BLaER1 (cell line): ENCODE measurements around the gene AHI1.

ENCODE experiments used
- H3K27ac ChIP-seq: shearing (Covaris generic); formaldehyde crosslinking; 2 replicates; pipeline ENCODE4 v1.8.1; 2022
- H3K27me3 ChIP-seq: shearing (Covaris generic); formaldehyde crosslinking; 2 replicates; pipeline ENCODE4 v1.8.1; 2022
- H3K36me3 ChIP-seq: shearing (Covaris generic); formaldehyde crosslinking; 2 replicates; pipeline ENCODE4 v1.8.1; 2022
- H3K4me1 ChIP-seq: shearing (Covaris generic); formaldehyde crosslinking; 2 replicates; pipeline ENCODE4 v1.8.1; 2022
- H3K4me2 ChIP-seq: shearing (Covaris generic); formaldehyde crosslinking; 2 replicates; pipeline ENCODE4 v1.8.1; 2022
- H3K4me3 ChIP-seq: shearing (Covaris generic); formaldehyde crosslinking; 2 replicates; pipeline ENCODE4 v1.8.1; 2022
- H3K9ac ChIP-seq: shearing (Covaris generic); formaldehyde crosslinking; 2 replicates; pipeline ENCODE4 v1.8.1; 2022
- H3K9me3 ChIP-seq: shearing (Covaris generic); formaldehyde crosslinking; 2 replicates; pipeline ENCODE4 v1.8.1; 2022
- H4K20me1 ChIP-seq: shearing (Covaris generic); formaldehyde crosslinking; 2 replicates; pipeline ENCODE4 v1.8.1; 2022
- Cebpa-rat ChIP-seq: shearing (Covaris generic); IDR thresholded peaks from 2 replicates; pipeline ENCODE4 v1.8.1; 2022

AHI1 gene

GRCh38 chr6:135434095-135434494 lies 63.4 kb downstream of the AHI1 start:
- peaks cover 7% of the 10 kb centered on the region; the same call in 1 of the 2 replicates for H3K9me3 ChIP-seq
- peaks cover 2% of the 10 kb centered on the region for H3K4me1 ChIP-seq
- no peak for TF ChIP-seq Cebpa-rat
- H4K20me1 ChIP-seq: no peaks in the 10 kb centered on the region
- no peak overlapping the region for H3K9ac ChIP-seq
- no peaks in the 10 kb centered on the region for H3K27me3 ChIP-seq
- H3K4me2 ChIP-seq: no peak overlapping the region
- no peak overlapping the region for H3K27ac ChIP-seq
- H3K4me3 ChIP-seq: no peak overlapping the region
- peaks cover 22% of the 10 kb centered on the region for H3K36me3 ChIP-seq

GRCh38 chr6:135428078-135428477 lies 69.5 kb downstream of the AHI1 start:
- Histone ChIP-seq H4K20me1 (no peaks in the 10 kb centered on the region), H3K9me3 (no peaks in the 10 kb centered on the region), H3K27ac (no peak overlapping the region), H3K36me3 (no peaks in the 10 kb centered on the region), H3K27me3 (no peaks in the 10 kb centered on the region), H3K4me3 (no peak overlapping the region), H3K4me1 (peaks cover 19% of the 10 kb centered on the region), H3K4me2 (no peak overlapping the region), H3K9ac (no peak overlapping the region)
- TF ChIP-seq Cebpa-rat: no peak

- H3K9ac ChIP-seq: no peak overlapping the region
- no peak overlapping the region for H3K4me2 ChIP-seq
- H3K9me3 ChIP-seq: no peaks in the 10 kb centered on the region
- no peaks in the 10 kb centered on the region for H3K27me3 ChIP-seq
- H3K4me3 ChIP-seq: no peak overlapping the region
- no peaks in the 10 kb centered on the region for H3K36me3 ChIP-seq
- H4K20me1 ChIP-seq: no peaks in the 10 kb centered on the region
- no peak overlapping the region for H3K27ac ChIP-seq
- no peak for TF ChIP-seq Cebpa-rat
- H3K4me1 ChIP-seq: peaks cover 19% of the 10 kb centered on the region
Observed at GRCh38 chr6:135426833-135427232, 70.7 kb downstream of the AHI1 start.

- no peak overlapping the region for H3K9ac ChIP-seq
- H3K27me3 ChIP-seq: no peaks in the 10 kb centered on the region
- no peak overlapping the region for H3K27ac ChIP-seq
- H4K20me1 ChIP-seq: no peaks in the 10 kb centered on the region
- TF ChIP-seq Cebpa-rat: no peak
- no peak overlapping the region for H3K4me2 ChIP-seq
- H3K4me3 ChIP-seq: no peak overlapping the region
- H3K4me1 ChIP-seq: peaks cover 19% of the 10 kb centered on the region
- no peaks in the 10 kb centered on the region for H3K36me3 ChIP-seq
- no peaks in the 10 kb centered on the region for H3K9me3 ChIP-seq
Observed at GRCh38 chr6:135424385-135424784, 73.2 kb downstream of the AHI1 start.

GRCh38 chr6:135423649-135424128 lies 73.9 kb downstream of the AHI1 start:
- Histone ChIP-seq H3K9me3 (no peaks in the 10 kb centered on the region), H3K4me1 (peaks cover 19% of the 10 kb centered on the region), H3K4me3 (no peak overlapping the region), H4K20me1 (no peaks in the 10 kb centered on the region), H3K36me3 (no peaks in the 10 kb centered on the region), H3K9ac (no peak overlapping the region), H3K4me2 (no peak overlapping the region), H3K27ac (no peak overlapping the region), H3K27me3 (no peaks in the 10 kb centered on the region)
- no peak for TF ChIP-seq Cebpa-rat

- Histone ChIP-seq H3K27me3 (no peaks in the 10 kb centered on the region), H3K9me3 (no peaks in the 10 kb centered on the region), H3K4me3 (no peak overlapping the region), H3K36me3 (no peaks in the 10 kb centered on the region), H4K20me1 (no peaks in the 10 kb centered on the region), H3K4me1 (peaks cover 4% of the 10 kb centered on the region), H3K27ac (no peak overlapping the region), H3K4me2 (no peak overlapping the region), H3K9ac (no peak overlapping the region)
- TF ChIP-seq Cebpa-rat: no peak
Observed at GRCh38 chr6:135419162-135419561, 78.4 kb downstream of the AHI1 start.

GRCh38 chr6:135418040-135418760 lies 79.3 kb downstream of the AHI1 start:
- Histone ChIP-seq H3K9ac (no peak overlapping the region), H3K27ac (no peak overlapping the region), H3K4me1 (no peaks in the 10 kb centered on the region), H3K4me2 (no peak overlapping the region), H3K27me3 (no peaks in the 10 kb centered on the region), H3K36me3 (no peaks in the 10 kb centered on the region), H4K20me1 (no peaks in the 10 kb centered on the region), H3K4me3 (no peak overlapping the region), H3K9me3 (no peaks in the 10 kb centered on the region)
- no peak for TF ChIP-seq Cebpa-rat

- Histone ChIP-seq H3K9me3 (no peaks in the 10 kb centered on the region), H3K27me3 (no peaks in the 10 kb centered on the region), H3K4me2 (no peak overlapping the region), H4K20me1 (no peaks in the 10 kb centered on the region), H3K27ac (no peak overlapping the region), H3K4me3 (no peak overlapping the region), H3K36me3 (peaks cover 6% of the 10 kb centered on the region; the same call in 1 of the 2 replicates), H3K4me1 (no peaks in the 10 kb centered on the region), H3K9ac (no peak overlapping the region)
- no peak for TF ChIP-seq Cebpa-rat
Observed at GRCh38 chr6:135412761-135413160, 84.8 kb downstream of the AHI1 start.

GRCh38 chr6:135411849-135412248 lies 85.7 kb downstream of the AHI1 start:
- Histone ChIP-seq H3K4me1 (no peaks in the 10 kb centered on the region), H3K9me3 (no peaks in the 10 kb centered on the region), H3K27me3 (no peaks in the 10 kb centered on the region), H3K27ac (no peak overlapping the region), H3K4me3 (no peak overlapping the region), H4K20me1 (no peaks in the 10 kb centered on the region), H3K36me3 (peaks cover 6% of the 10 kb centered on the region; the same call in 1 of the 2 replicates), H3K9ac (no peak overlapping the region), H3K4me2 (no peak overlapping the region)
- no peak for TF ChIP-seq Cebpa-rat

- Histone ChIP-seq H3K27ac (no peak overlapping the region), H3K4me3 (no peak overlapping the region), H3K4me2 (no peak overlapping the region), H3K4me1 (no peaks in the 10 kb centered on the region), H3K9ac (no peak overlapping the region), H4K20me1 (no peaks in the 10 kb centered on the region), H3K9me3 (no peaks in the 10 kb centered on the region), H3K36me3 (peaks cover 9% of the 10 kb centered on the region), H3K27me3 (no peaks in the 10 kb centered on the region)
- no peak for TF ChIP-seq Cebpa-rat
Observed at GRCh38 chr6:135411339-135411738, 86.2 kb downstream of the AHI1 start.
